Nephron progenitor cell (in vitro differentiated cells): ENCODE results near the gene GPR107.
A peak's percentile ranks its signal among the peaks of the same experiment; 100 is the strongest.

Experiments
- DNase-seq: peaks from one replicate; pipeline ENCODE4 v3.0.0; 2021
- H3K27ac Mint-ChIP-seq: 2 replicates; pipeline ENCODE4 v1.8.0; 2021; ENCODE audit warnings: mild to moderate bottlenecking, moderate library complexity, mixed read lengths
- H3K27me3 Mint-ChIP-seq: 2 replicates; pipeline ENCODE4 v1.8.0; 2021; ENCODE audit warnings: mild to moderate bottlenecking, low read depth, mixed read lengths; ENCODE audit not compliant: poor library complexity
- H3K36me3 Mint-ChIP-seq: 2 replicates; pipeline ENCODE4 v1.8.0; 2021; ENCODE audit warnings: low read depth, mixed read lengths
- H3K4me1 Mint-ChIP-seq: 2 replicates; pipeline ENCODE4 v1.8.0; 2021; ENCODE audit warnings: mixed read lengths
- H3K4me3 Mint-ChIP-seq: 2 replicates; pipeline ENCODE4 v1.8.0; 2021; ENCODE audit warnings: mild to moderate bottlenecking, moderate library complexity, mixed read lengths
- H3K9me3 Mint-ChIP-seq: 2 replicates; pipeline ENCODE4 v1.8.0; 2021; ENCODE audit warnings: mild to moderate bottlenecking, moderate library complexity, mixed read lengths
- TF ChIP-seq, protein P1 (sequence below): fragments of 200-600 bp; sonication (generic); IDR thresholded peaks from 2 replicates; pipeline ENCODE4 v1.5.0; 2021; ENCODE audit warnings: antibody characterized with exemption

GPR107 gene

DNA sequence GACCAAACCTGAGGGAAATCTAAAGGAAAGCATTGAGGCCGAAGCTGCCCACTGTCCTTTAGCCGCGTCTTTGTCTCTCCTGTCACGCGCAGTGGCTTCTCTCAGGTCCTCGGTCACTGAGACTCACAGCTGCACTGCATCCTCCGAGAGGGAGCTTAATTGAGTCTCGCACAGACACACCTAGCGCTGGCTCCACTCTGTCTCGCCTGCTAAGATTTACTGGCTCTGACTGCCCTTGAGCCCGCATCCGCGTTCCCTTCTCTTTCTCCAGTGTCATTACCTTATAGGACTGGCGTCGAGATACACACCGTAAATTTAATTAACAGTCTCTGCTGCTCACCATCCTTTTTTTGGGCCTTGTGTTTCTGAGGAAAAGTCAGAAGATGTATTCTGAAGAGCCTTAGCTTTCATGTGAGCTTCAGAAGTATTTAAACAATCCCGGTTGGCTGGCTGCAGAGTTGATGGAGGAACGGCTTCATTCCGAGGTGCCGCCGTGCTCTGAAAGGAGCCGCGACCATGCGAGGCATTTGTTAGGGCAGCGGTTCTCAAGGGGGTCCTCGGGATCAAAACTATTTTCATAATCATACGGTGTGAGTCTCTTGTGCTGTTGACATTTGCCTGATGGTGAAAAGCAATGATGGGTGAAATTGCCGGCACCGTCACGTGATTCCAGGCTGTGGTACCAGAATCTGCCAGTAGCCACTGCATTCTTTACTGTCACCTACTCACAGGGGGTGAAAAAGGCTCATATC is 58.3 kb downstream of the GPR107 start:
- peaks cover 41% of the 10 kb centered on the region for H3K4me1 Mint-ChIP-seq
- no peaks in the 10 kb centered on the region for H3K27me3 Mint-ChIP-seq
- H3K4me3 Mint-ChIP-seq = peak overlapping the region; percentile 21
- H3K27ac Mint-ChIP-seq = peak overlapping the region; percentile 76
- no peaks in the 10 kb centered on the region for H3K9me3 Mint-ChIP-seq
- H3K36me3 Mint-ChIP-seq = peaks cover 37% of the 10 kb centered on the region
- TF ChIP-seq, protein P1, sequence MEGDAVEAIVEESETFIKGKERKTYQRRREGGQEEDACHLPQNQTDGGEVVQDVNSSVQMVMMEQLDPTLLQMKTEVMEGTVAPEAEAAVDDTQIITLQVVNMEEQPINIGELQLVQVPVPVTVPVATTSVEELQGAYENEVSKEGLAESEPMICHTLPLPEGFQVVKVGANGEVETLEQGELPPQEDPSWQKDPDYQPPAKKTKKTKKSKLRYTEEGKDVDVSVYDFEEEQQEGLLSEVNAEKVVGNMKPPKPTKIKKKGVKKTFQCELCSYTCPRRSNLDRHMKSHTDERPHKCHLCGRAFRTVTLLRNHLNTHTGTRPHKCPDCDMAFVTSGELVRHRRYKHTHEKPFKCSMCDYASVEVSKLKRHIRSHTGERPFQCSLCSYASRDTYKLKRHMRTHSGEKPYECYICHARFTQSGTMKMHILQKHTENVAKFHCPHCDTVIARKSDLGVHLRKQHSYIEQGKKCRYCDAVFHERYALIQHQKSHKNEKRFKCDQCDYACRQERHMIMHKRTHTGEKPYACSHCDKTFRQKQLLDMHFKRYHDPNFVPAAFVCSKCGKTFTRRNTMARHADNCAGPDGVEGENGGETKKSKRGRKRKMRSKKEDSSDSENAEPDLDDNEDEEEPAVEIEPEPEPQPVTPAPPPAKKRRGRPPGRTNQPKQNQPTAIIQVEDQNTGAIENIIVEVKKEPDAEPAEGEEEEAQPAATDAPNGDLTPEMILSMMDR = no peak
- peak; percentile 37 for DNase-seq

DNA sequence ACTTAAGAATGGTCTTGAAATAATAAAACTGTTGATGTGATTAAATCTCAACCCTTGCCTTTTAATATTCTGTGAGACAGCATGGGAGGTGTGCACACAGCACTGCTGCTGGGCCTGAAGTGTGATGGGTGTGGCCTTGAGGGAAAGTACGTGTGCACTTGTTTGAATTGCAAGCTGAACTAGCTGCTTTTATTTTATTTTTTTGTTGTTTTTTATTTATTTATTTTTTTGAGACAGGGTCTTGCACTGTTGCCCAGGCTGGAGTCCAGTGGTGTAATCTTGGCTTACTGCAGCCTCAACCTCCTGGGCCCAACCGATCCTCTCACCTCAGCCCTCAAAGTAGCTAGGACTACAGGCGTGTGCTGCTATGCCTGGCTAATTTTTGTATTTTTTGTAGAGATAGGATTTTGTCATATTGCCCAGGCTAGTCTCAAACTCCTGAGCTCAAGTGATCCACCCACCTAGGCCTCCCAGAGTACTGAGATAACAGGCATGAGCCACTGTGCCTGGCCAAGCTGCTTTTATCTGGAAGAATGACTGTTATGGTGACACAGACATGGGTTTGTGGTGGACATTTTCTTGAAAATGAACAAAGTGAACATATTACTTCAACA is 58.9 kb downstream of the GPR107 start:
- DNase-seq = no peak
- H3K9me3 Mint-ChIP-seq = no peaks in the 10 kb centered on the region
- peaks cover 41% of the 10 kb centered on the region for H3K4me1 Mint-ChIP-seq
- no peak overlapping the region for H3K4me3 Mint-ChIP-seq
- no peaks in the 10 kb centered on the region for H3K27me3 Mint-ChIP-seq
- peaks cover 30% of the 10 kb centered on the region for H3K36me3 Mint-ChIP-seq
- TF ChIP-seq, protein P1 = no peak
- H3K27ac Mint-ChIP-seq = no peak overlapping the region

DNA sequence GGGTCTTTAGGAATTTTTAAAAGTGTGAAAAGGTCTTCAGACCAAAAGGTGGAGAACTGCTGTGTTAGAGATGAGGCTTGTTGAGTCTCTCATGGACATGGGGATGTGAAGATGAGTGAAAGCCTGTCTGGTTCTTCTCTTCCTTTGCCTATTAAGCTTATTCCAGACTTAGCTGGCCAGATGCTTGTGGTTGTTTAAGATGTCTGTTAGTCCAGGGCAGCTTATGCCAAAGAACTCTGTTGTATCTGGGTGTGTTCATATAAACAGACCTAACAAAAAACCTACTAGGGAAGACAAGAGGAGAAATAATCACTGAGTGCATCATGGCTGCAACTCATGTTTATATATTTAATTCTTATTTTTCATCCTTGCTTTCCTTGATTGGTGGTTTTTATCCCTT is 61.0 kb downstream of the GPR107 start:
- TF ChIP-seq, protein P1 = no peak
- Mint-ChIP-seq H3K9me3 (no peaks in the 10 kb centered on the region), H3K27me3 (no peaks in the 10 kb centered on the region), H3K4me3 (no peak overlapping the region), H3K4me1 (peaks cover 61% of the 10 kb centered on the region), H3K36me3 (peaks cover 23% of the 10 kb centered on the region), H3K27ac (no peak overlapping the region)
- DNase-seq = no peak

DNA sequence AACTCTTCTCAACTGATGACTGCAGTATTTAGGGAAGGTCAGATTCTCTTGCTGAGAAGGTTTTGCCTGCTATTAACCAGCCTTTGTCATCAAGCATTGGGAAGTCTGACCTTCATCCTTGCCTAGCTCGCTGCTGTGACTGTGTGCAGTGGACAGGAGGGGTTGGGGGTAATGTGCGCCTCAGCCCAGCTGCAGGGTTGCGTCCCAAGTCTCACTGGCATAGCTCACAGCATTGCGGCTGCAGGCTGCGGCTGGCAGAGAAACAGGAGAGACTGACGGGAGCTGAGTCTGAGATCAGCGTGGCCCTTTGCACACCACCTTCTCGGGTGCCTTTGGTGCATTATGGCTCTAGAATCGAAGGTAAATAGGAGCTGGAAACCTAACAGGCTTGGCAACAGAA is 62.6 kb downstream of the GPR107 start:
- no peak overlapping the region for H3K4me3 Mint-ChIP-seq
- H3K36me3 Mint-ChIP-seq = peaks cover 25% of the 10 kb centered on the region
- H3K4me1 Mint-ChIP-seq = peaks cover 68% of the 10 kb centered on the region
- peak overlapping the region; percentile 87 for H3K27ac Mint-ChIP-seq
- no peaks in the 10 kb centered on the region for H3K9me3 Mint-ChIP-seq
- TF ChIP-seq, protein P1 = no peak
- no peaks in the 10 kb centered on the region for H3K27me3 Mint-ChIP-seq
- no peak for DNase-seq

DNA sequence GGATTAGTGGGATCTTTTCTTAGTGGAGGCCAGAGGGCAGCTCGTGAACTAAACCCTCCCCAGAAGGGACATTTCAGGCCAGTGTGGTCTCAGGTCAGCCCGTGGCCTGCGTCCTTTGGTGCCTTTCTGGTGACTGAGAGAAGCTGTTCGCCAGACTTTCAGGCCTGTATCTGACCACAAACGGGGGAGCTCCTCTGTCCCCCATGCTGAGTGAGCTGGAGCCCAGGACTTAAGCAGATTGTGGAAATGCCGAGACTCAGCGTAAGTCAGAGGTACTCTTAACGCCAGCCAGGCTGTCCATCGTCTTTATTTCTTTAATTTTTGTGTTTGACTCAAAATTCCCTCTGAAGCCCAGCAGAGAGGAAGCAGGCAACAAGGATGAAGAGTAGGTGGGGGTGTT is 63.7 kb downstream of the GPR107 start:
- Mint-ChIP-seq H3K4me1 (peaks cover 68% of the 10 kb centered on the region), H3K4me3 (no peak overlapping the region), H3K36me3 (peaks cover 36% of the 10 kb centered on the region), H3K9me3 (no peaks in the 10 kb centered on the region), H3K27ac (peak overlapping the region; percentile 93), H3K27me3 (no peaks in the 10 kb centered on the region)
- TF ChIP-seq, protein P1 = no peak
- DNase-seq = no peak
